Endothelial cell of umbilical vein (primary cell): ENCODE data around the gene AUTS2. TPM values are rescaled to one million over a fixed set of nuclear protein-coding genes. Genes with fewer than 3 reads are reported as not detected.

ENCODE experiments used
- BruUV-seq: library from RNA; stranded (reverse); fragments of 400-500 nt; replicated peaks from 2 replicates; lab custom pipeline; 2021; lab: Mats Ljungman, UMichigan
- CTCF ChIA-PET: fragments of 300-600, 350-600 bp; sonication (Branson Sonifier 250); formaldehyde crosslinking; loops from one replicate; lab custom pipeline; 2021; ENCODE audit warnings: antibody characterized with exemption, inconsistent platforms; lab: Charles Lee
- POLR2A ChIA-PET: fragments of 300-600, 350-600 bp; sonication (Branson Sonifier 250); formaldehyde crosslinking; loops from one replicate; lab custom pipeline; 2021; ENCODE audit warnings: antibody characterized with exemption, inconsistent platforms; lab: Charles Lee
- DNase-seq: peaks from one replicate; pipeline ENCODE4 v3.0.0-alpha.2; 2011; ENCODE audit warnings: low read depth, low spot score
- FAIRE-seq: peaks from 2 replicates; lab custom pipeline; 2011; peaks lifted over from hg19 to GRCh38; lab: Jason Lieb, UNC
- H2AFZ ChIP-seq: 2 replicates; pipeline ENCODE4 v1.6.0; 2012; ENCODE audit warnings: low read depth, low read length, control low read depth, inconsistent platforms
- H3K27ac ChIP-seq: 2 replicates; pipeline ENCODE4 v1.5.1; 2011; ENCODE audit warnings: low read depth, mild to moderate bottlenecking, control low read depth, low read length, moderate library complexity; ENCODE audit not compliant: insufficient read depth
- H3K27me3 ChIP-seq, 2 experiments: 2 replicates each; pipeline versions ENCODE4 v1.6.0 to v1.6.1; 2011; ENCODE audit warnings: low read length in 2 of 2, mixed read lengths in 1 of 2; ENCODE audit not compliant: control insufficient read depth in 2 of 2, insufficient read depth in 2 of 2
- H3K36me3 ChIP-seq, 2 experiments: 2 replicates in 1 of 2; 3 replicates in 1 of 2; pipeline ENCODE4 v1.5.1; 2011; ENCODE audit warnings: low read length in 2 of 2, mild to moderate bottlenecking in 1 of 2, moderate library complexity in 1 of 2; ENCODE audit not compliant: control insufficient read depth in 2 of 2, insufficient read depth in 2 of 2; ENCODE audit errors: extremely low read depth in 1 of 2
- H3K4me1 ChIP-seq: 3 replicates; pipeline ENCODE4 v1.5.1; 2011; ENCODE audit warnings: mild to moderate bottlenecking, low read length; ENCODE audit not compliant: control insufficient read depth, insufficient read depth; ENCODE audit errors: extremely low read depth
- H3K4me2 ChIP-seq: 2 replicates; pipeline ENCODE4 v1.6.1; 2011; ENCODE audit warnings: low read length, control low read depth, mixed read lengths; ENCODE audit not compliant: insufficient read depth
- H3K4me3 ChIP-seq, 3 experiments: fragments of 200-600 bp in 1 of 3; sonication (generic), shearing (Covaris generic) in 1 of 3; replicated peaks in 1 of 3; 2 replicates each; pipeline ENCODE4 v1.5.1; 2011 to 2016; ENCODE audit warnings: control low read depth in 3 of 3, low read length in 3 of 3, mild to moderate bottlenecking in 2 of 3, inconsistent platforms in 1 of 3, low read depth in 1 of 3, moderate library complexity in 1 of 3; ENCODE audit not compliant: insufficient read depth in 1 of 3
- H3K79me2 ChIP-seq: 2 replicates; pipeline ENCODE4 v1.6.0; 2012; ENCODE audit warnings: low read length, inconsistent platforms; ENCODE audit not compliant: control insufficient read depth, insufficient read depth
- H3K9ac ChIP-seq: replicated peaks from 2 replicates; pipeline ENCODE3; 2011; ENCODE audit warnings: low read length, control low read depth; ENCODE audit not compliant: insufficient read depth; ENCODE audit errors: extremely low read depth
- H3K9me1 ChIP-seq: replicated peaks from 3 replicates; pipeline ENCODE4 v1.6.0; 2011; ENCODE audit warnings: mild to moderate bottlenecking, low read length; ENCODE audit not compliant: control insufficient read depth, insufficient read depth; ENCODE audit errors: extremely low read depth
- H3K9me3 ChIP-seq: replicated peaks from 2 replicates; pipeline ENCODE4 v1.5.1; 2012; ENCODE audit warnings: low read length, inconsistent platforms; ENCODE audit not compliant: control insufficient read depth, insufficient read depth
- H4K20me1 ChIP-seq: replicated peaks from 2 replicates; pipeline ENCODE3; 2011; ENCODE audit warnings: mild to moderate bottlenecking, low read length; ENCODE audit not compliant: control insufficient read depth, insufficient read depth; ENCODE audit errors: extremely low read depth
- CTCF ChIP-seq, 2 donors: IDR thresholded peaks; 1 replicate in 1 of 2; 2 replicates in 1 of 2; pipeline ENCODE4 v1.5.1; 2011; ENCODE audit warnings: low read length in 2 of 2, mild to moderate bottlenecking in 2 of 2, moderate library complexity in 2 of 2, control low read depth in 1 of 2, inconsistent platforms in 1 of 2, low read depth in 1 of 2; ENCODE audit not compliant: insufficient read depth in 1 of 2; ENCODE audit errors: extremely low read depth in 1 of 2
- EZH2 ChIP-seq: IDR thresholded peaks from 2 replicates; pipeline ENCODE4 v1.6.1; 2012; ENCODE audit warnings: borderline replicate concordance, low read depth, mild to moderate bottlenecking, moderate library complexity, low read length, inconsistent platforms; ENCODE audit not compliant: severe bottlenecking
- FOS ChIP-seq: IDR thresholded peaks from 2 replicates; pipeline ENCODE4 v1.6.1; 2011; ENCODE audit warnings: mild to moderate bottlenecking, low read length, moderate library complexity, borderline replicate concordance; ENCODE audit not compliant: insufficient read depth
- GATA2 ChIP-seq: IDR thresholded peaks from 2 replicates; pipeline ENCODE4 v1.7.0; 2011; ENCODE audit warnings: low read depth, mild to moderate bottlenecking, moderate library complexity, mixed read lengths, low read length; ENCODE audit not compliant: insufficient read length, insufficient read depth
- JUN ChIP-seq: IDR thresholded peaks from 2 replicates; pipeline ENCODE4 v1.6.1; 2011; ENCODE audit warnings: borderline replicate concordance, low read depth; ENCODE audit not compliant: insufficient read length, insufficient read depth
- MAX ChIP-seq: IDR thresholded peaks from 2 replicates; pipeline ENCODE4 v1.6.1; 2011; ENCODE audit not compliant: insufficient read depth, insufficient read length
- MYC ChIP-seq: IDR thresholded peaks from one replicate; pipeline ENCODE4 v1.6.1; 2011; ENCODE audit warnings: mild to moderate bottlenecking, low read depth, low read length
- POLR2A ChIP-seq: IDR thresholded peaks from 2 replicates; pipeline ENCODE4 v1.6.1; 2012; ENCODE audit warnings: low read depth, mild to moderate bottlenecking, control low read depth, low read length
- POLR2AphosphoS5 ChIP-seq: IDR thresholded peaks from 2 replicates; pipeline ENCODE4 v1.6.1; 2012; ENCODE audit warnings: low read depth, mild to moderate bottlenecking, control low read depth, low read length, moderate library complexity; ENCODE audit not compliant: insufficient read depth
- dilution Hi-C: fragments of 300-500 bp; cut with MboI; formaldehyde crosslinking; loops from one replicate; pipeline ENCODE4 v1.15.0; 2019; ENCODE audit warnings: low sequenced_read_pairs; ENCODE audit not compliant: extremely low pct_ligation_motif_present
- intact Hi-C: fragments of 100-400 bp; cut with micrococcal nuclease; formaldehyde crosslinking; loops from one replicate; pipeline ENCODE4 v1.10.0; 2022
- polyA plus RNA-seq, 4 experiments: library from polyadenylated mRNA; depleted of rRNA in 3 of 4; stranded (reverse) in 3 of 4; unstranded in 1 of 4; fragments of >200 nt; gene quantifications; 2 replicates each; pipeline versions ENCODE4 v1.2.1 to v1.2.3, GENCODE V29; 2011 to 2012; ENCODE audit warnings: missing spikeins in 1 of 4
- total RNA-seq: library from RNA; stranded (reverse); gene quantifications from 2 replicates; pipeline ENCODE4 v1.2.3, GENCODE V29; 2021

AUTS2 gene
- total and polyA plus RNA-seq, 2 donors (not counting 3 experiments of a cell fraction or from before 2014, with no cell fraction given) = 0.59 to 8.0 TPM

- no peak for TF ChIP-seq GATA2
- BruUV-seq = no TSS peak
- Histone ChIP-seq H2AFZ (no peak overlapping the region), H3K9me1 (no peaks in the 10 kb centered on the region), H3K36me3 (no peaks in the 10 kb centered on the region), H3K4me2 (no peak overlapping the region), H3K9me3 (no peaks in the 10 kb centered on the region), H3K4me3 (no peak overlapping the region), H3K9ac (no peak overlapping the region), H4K20me1 (no peaks in the 10 kb centered on the region), H3K4me1 (no peaks in the 10 kb centered on the region), H3K27me3 (no peaks in the 10 kb centered on the region), H3K27ac (no peak overlapping the region), H3K79me2 (no peaks in the 10 kb centered on the region)
- no peak for FAIRE-seq
- dilution Hi-C loops = no loop called here
- CTCF ChIA-PET = no interaction called here
- intact Hi-C loops = no loop called here
- POLR2A ChIA-PET = no interaction called here
- DNase-seq = no peak
Observed at GRCh38 chr7:69780379-69780778, 182.1 kb downstream of the AUTS2 start.

- FAIRE-seq = no peak
- POLR2A ChIA-PET = no interaction called here
- CTCF ChIA-PET = no interaction called here
Observed at GRCh38 chr7:69781412-69781846, 183.2 kb downstream of the AUTS2 start.

More at GRCh38 chr7:69781412-69781846, 183.2 kb downstream of the AUTS2 start:
- no peaks in the 10 kb centered on the region for H3K4me1 ChIP-seq
- H3K9me1 ChIP-seq = no peaks in the 10 kb centered on the region
- TF ChIP-seq POLR2AphosphoS5 = no peak
- no peak for TF ChIP-seq JUN
- TF ChIP-seq EZH2 = no peak
- TF ChIP-seq CTCF (IDR thresholded peaks at IDR 0.05; ENCODE audit: extremely low read depth in 1 of 2, insufficient read depth in 1 of 2, low read depth in 1 of 2, low read length in 2 of 2) = no peak
- TF ChIP-seq POLR2A = no peak
- TF ChIP-seq MYC = no peak
- TF ChIP-seq GATA2 = no peak
- no peak for TF ChIP-seq FOS
- TF ChIP-seq MAX = no peak
- no peaks in the 10 kb centered on the region for H3K36me3 ChIP-seq
- no peaks in the 10 kb centered on the region for H4K20me1 ChIP-seq
- BruUV-seq = no TSS peak
- no peak overlapping the region for H2AFZ ChIP-seq
- no peak overlapping the region for H3K4me3 ChIP-seq
- H3K4me2 ChIP-seq = no peak overlapping the region
- no peak overlapping the region for H3K9ac ChIP-seq
- H3K9me3 ChIP-seq = no peaks in the 10 kb centered on the region
- H3K79me2 ChIP-seq = no peaks in the 10 kb centered on the region
- DNase-seq = no peak
- intact Hi-C loops = no loop called here
- H3K27ac ChIP-seq = no peak overlapping the region
- no peaks in the 10 kb centered on the region for H3K27me3 ChIP-seq
- dilution Hi-C loops = no loop called here
